T-cell (primary cell): Measurements from ENCODE around the gene ADRA2A. TPM values are rescaled to one million over a fixed set of nuclear protein-coding genes. Genes with fewer than 3 reads are reported as not detected.

Experiments used
- ATAC-seq, 4 experiments: fragments of 200-7000 bp in 3 of 4; fragments of 150-1000 bp in 1 of 4; cut with Tn5 transposase; replicated peaks in 1 of 4; 1 replicate in 3 of 4; 2 replicates in 1 of 4; pipeline ENCODE4 v1.10.0; 2021; ENCODE audit warnings: moderate library complexity in 3 of 4, mild to moderate bottlenecking in 2 of 4, moderate number of reproducible peaks in 1 of 4
- CTCF ChIA-PET, 2 donors: fragments of 300-600 bp; sonication (Branson Sonifier 250); formaldehyde crosslinking; loops; one replicate each; lab custom pipeline; 2022; ENCODE audit warnings: antibody characterized with exemption in 2 of 2; lab: Charles Lee
- POLR2A ChIA-PET, 2 donors: fragments of 300-600 bp; sonication (Branson Sonifier 250); formaldehyde crosslinking; loops; one replicate each; lab custom pipeline; 2022; ENCODE audit warnings: antibody characterized with exemption in 2 of 2; lab: Charles Lee
- DNase-seq, 35 experiments: peaks; one replicate each; pipeline versions ENCODE4 v3.0.0 to v3.0.0-alpha.2; 2013 to 2023
- H3K27ac ChIP-seq: one replicate; pipeline ENCODE4 v1.5.1; 2013; ENCODE audit warnings: low read length
- H3K27me3 ChIP-seq, 2 experiments: replicated peaks in 1 of 2; 1 replicate in 1 of 2; 2 replicates in 1 of 2; pipeline versions ENCODE4 v1.6.1 to v1.7.0; 2013; ENCODE audit warnings: low read length in 1 of 2, mixed read lengths in 1 of 2; ENCODE audit not compliant: control insufficient read depth in 2 of 2, insufficient read depth in 2 of 2; ENCODE audit errors: extremely low read depth in 1 of 2
- H3K36me3 ChIP-seq, 2 donors: 1 replicate in 1 of 2; 2 replicates in 1 of 2; pipeline versions ENCODE4 v1.6.1 to v1.7.0; 2013; ENCODE audit warnings: low read length in 1 of 2; ENCODE audit not compliant: control insufficient read depth in 2 of 2, insufficient read depth in 1 of 2; ENCODE audit errors: extremely low read depth in 1 of 2
- H3K4me1 ChIP-seq, 2 experiments: 1 replicate in 1 of 2; 2 replicates in 1 of 2; pipeline versions ENCODE4 v1.6.1 to v1.7.0; 2013; ENCODE audit warnings: low read length in 2 of 2, mixed read lengths in 1 of 2; ENCODE audit not compliant: insufficient read depth in 2 of 2, control insufficient read depth in 1 of 2; ENCODE audit errors: extremely low read depth in 1 of 2
- H3K4me3 ChIP-seq, 2 donors: 1 replicate in 1 of 2; 2 replicates in 1 of 2; pipeline versions ENCODE4 v1.5.1 to v1.7.0; 2013; ENCODE audit warnings: mild to moderate bottlenecking in 2 of 2, low read length in 1 of 2, moderate library complexity in 1 of 2; ENCODE audit not compliant: control insufficient read depth in 1 of 2; ENCODE audit errors: extremely low read depth in 1 of 2
- H3K9me3 ChIP-seq: 2 replicates; pipeline ENCODE4 v1.7.0; 2013
- H3K27ac Mint-ChIP-seq, 2 donors: one replicate each; pipeline ENCODE4 v1.8.0; 2020 to 2021; ENCODE audit warnings: mild to moderate bottlenecking in 2 of 2, mixed read lengths in 2 of 2
- H3K27me3 Mint-ChIP-seq, 2 donors: one replicate each; pipeline ENCODE4 v1.8.0; 2021 to 2022; ENCODE audit warnings: mixed read lengths in 2 of 2
- H3K36me3 Mint-ChIP-seq: one replicate; pipeline ENCODE4 v1.8.0; 2021; ENCODE audit warnings: mixed read lengths
- H3K4me1 Mint-ChIP-seq, 3 donors: one replicate each; pipeline ENCODE4 v1.8.0; 2020 to 2022; ENCODE audit warnings: mixed read lengths in 3 of 3, mild to moderate bottlenecking in 1 of 3
- H3K4me3 Mint-ChIP-seq, 3 donors: one replicate each; pipeline ENCODE4 v1.8.0; 2020 to 2022; ENCODE audit warnings: mild to moderate bottlenecking in 3 of 3, mixed read lengths in 3 of 3, moderate library complexity in 3 of 3
- H3K9me3 Mint-ChIP-seq, 3 donors: one replicate each; pipeline ENCODE4 v1.8.0; 2020 to 2022; ENCODE audit warnings: mixed read lengths in 3 of 3
- WGBS: methylation state at CpG from one replicate; pipeline ENCODE4 v1.1.5; 2013; ENCODE audit warnings: missing lambda C conversion rate; ENCODE audit not compliant: insufficient coverage; 5-methylcytosine and 5-hydroxymethylcytosine counted together
- total RNA-seq, 35 experiments: library from RNA in 6 of 35; stranded (reverse) in 6 of 35; fragments of 120-200 nt in 1 of 35; gene quantifications; one replicate each; pipeline versions ENCODE4 v1.2.1 to v1.2.4 and lab custom pipeline; 2013 to 2026

Gene ADRA2A
- total RNA-seq, 5 donors from 2014 or later (not counting 1 experiment from before 2014, with no cell fraction given), result 0.09 to 0.26 (median 0.12) TPM

DNA sequence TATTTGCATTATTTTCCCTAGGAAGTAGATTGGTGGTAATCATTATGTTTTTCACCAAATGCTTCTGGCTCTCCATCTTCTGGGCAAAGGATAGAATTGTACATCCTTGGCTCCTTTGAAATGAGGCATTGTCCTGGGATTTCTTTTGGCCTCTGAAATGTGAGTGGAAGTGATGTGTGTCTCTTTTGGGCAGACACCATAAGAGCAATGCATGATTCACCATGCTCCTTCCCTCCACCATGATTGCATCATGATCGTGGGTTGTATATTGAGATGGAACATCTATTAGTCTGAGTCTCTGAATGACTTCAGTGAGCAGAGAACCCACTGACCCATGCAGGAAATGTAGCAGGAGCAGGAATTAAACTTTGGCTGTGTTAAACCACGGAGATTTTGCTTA, 49.2 kb downstream of the ADRA2A start:
- no peaks in the 10 kb centered on the region for H3K4me1 ChIP-seq
- no peak for DNase-seq
- Mint-ChIP-seq H3K4me1 (no peaks in the 10 kb centered on the region), H3K9me3 (no peaks in the 10 kb centered on the region), H3K27ac (no peak overlapping the region), H3K4me3 (no peak overlapping the region), H3K36me3 (no peaks in the 10 kb centered on the region), H3K27me3 (peaks cover 7 to 31% of the 10 kb centered on the region in 2 donors)
- WGBS, result 33% methylated on average over 1 of the region's 2 CpGs
- ATAC-seq, result no peak
- H3K27ac ChIP-seq, result no peak overlapping the region
- peaks cover 0 to 15% of the 10 kb centered on the region in 2 experiments for H3K27me3 ChIP-seq
- no peaks in the 10 kb centered on the region for H3K36me3 ChIP-seq
- no peaks in the 10 kb centered on the region for H3K9me3 ChIP-seq
- CTCF ChIA-PET, result no interaction called here
- no peak overlapping the region for H3K4me3 ChIP-seq
- POLR2A ChIA-PET, result no interaction called here

DNA sequence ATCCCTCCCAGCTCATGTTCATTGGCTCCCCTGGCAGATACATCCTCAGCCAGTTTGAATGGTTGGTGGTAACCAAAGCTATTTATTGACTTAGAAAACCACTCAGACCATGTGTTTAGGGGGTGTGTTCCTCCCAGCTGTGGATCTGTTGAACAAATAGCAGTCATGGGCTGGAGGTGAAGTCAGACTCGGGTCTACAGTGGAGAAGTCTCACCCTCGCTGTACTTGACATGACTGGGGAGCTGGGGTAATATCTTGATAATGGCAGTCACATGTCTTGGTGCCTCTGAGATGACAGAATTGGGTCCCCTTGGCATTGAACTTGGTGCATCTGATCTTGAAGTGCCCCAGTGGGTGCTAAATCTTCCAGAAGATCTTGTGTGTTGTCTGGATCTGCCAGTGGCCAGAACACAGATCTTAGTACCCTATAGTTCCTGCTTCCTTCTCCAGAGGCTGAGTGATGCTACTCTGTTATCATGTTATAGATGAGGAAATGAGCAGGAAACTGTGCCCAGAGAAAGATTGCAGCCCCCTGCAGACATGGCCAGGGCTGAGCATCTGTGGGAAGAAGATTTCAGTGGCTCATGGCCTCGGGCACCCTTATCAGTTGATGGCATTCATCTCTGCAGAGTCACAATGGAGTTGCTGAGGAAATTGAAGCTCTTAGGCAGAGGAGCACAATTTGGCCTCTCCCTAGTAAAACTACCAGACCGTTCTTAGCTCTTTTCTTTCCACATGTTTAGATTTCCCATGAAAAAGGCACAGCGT, 50.4 kb downstream of the ADRA2A start:
- peaks cover 7 to 21% of the 10 kb centered on the region in 2 donors for H3K27me3 Mint-ChIP-seq
- H3K4me1 Mint-ChIP-seq, result no peaks in the 10 kb centered on the region
- 68% methylated on average over 2 of the region's 5 CpGs for WGBS
- no peak overlapping the region for H3K4me3 ChIP-seq
- H3K27me3 ChIP-seq, result peaks cover 0 to 15% of the 10 kb centered on the region in 2 experiments
- ChIA-PET POLR2A (no interaction called here), CTCF (no interaction called here)
- no peak overlapping the region for H3K27ac ChIP-seq
- H3K9me3 ChIP-seq, result no peaks in the 10 kb centered on the region
- H3K27ac Mint-ChIP-seq, result no peak overlapping the region
- H3K4me1 ChIP-seq, result no peaks in the 10 kb centered on the region
- ATAC-seq (no peak), DNase-seq (no peak)
- H3K4me3 Mint-ChIP-seq, result no peak overlapping the region
- no peaks in the 10 kb centered on the region for H3K9me3 Mint-ChIP-seq
- no peaks in the 10 kb centered on the region for H3K36me3 ChIP-seq
- H3K36me3 Mint-ChIP-seq, result no peaks in the 10 kb centered on the region

DNA sequence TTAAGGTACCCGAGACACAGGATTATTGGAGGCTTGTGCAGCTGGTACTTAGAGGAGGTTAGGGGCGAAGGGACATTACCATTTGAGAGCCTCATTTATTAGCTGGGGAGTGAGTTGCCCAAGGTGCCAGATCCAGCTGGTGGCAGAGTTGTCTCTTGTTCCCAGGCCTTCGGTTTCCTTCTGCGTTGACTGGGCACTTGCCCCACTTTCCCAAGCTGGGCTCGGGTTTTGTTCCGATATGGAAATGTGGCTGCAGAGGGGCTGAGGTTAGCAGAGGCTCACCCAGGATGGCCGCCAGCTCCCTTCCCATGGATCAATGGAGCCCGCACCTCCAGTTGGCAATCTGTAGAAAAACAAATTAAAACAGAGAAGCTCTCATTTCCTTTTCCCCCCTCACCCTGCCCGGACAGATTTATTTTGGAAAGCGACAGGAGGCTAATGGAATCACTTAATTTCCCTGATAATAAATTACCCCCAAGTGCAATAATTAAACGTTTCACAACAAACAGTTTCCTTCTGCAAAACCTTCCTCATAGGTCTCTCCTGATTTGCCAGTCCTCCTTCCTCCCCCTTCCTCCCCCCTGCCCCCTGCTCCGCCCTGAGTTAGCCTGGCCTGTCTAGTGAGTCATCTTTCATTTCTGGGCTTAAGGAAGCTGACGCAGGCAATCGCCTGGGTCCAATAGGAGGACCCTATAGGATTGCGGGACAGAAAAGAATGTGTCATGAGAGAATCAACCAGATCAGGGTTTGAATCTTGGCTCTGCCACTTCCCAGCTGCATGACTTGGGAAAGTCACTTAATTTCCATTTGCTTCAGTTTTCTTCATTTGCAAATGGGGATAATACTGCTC, 51.7 kb downstream of the ADRA2A start:
- no peaks in the 10 kb centered on the region for H3K4me1 Mint-ChIP-seq
- Histone ChIP-seq H3K9me3 (no peaks in the 10 kb centered on the region), H3K36me3 (no peaks in the 10 kb centered on the region), H3K4me3 (no peak overlapping the region), H3K27ac (no peak overlapping the region), H3K4me1 (no peaks in the 10 kb centered on the region), H3K27me3 (peaks cover 0 to 15% of the 10 kb centered on the region in 2 experiments)
- no peaks in the 10 kb centered on the region for H3K9me3 Mint-ChIP-seq
- no peak overlapping the region for H3K4me3 Mint-ChIP-seq
- H3K27me3 Mint-ChIP-seq, result peaks cover 7 to 21% of the 10 kb centered on the region in 2 donors
- ChIA-PET POLR2A (interaction anchor here in 1 of 2 donors (0.6 kb wide), 1 partner anchor 271 kb away, joined by 3 read pairs; no protein-coding TSS in a partner anchor), CTCF (interaction anchor here in 1 of 2 donors (0.6 kb wide), 1 partner anchor 380 kb away, joined by 4 read pairs; no protein-coding TSS in a partner anchor)
- DNase-seq, result no peak
- no peaks in the 10 kb centered on the region for H3K36me3 Mint-ChIP-seq
- 72% methylated on average over 10 of the region's 15 CpGs for WGBS
- ATAC-seq, result no peak
- no peak overlapping the region for H3K27ac Mint-ChIP-seq

DNA sequence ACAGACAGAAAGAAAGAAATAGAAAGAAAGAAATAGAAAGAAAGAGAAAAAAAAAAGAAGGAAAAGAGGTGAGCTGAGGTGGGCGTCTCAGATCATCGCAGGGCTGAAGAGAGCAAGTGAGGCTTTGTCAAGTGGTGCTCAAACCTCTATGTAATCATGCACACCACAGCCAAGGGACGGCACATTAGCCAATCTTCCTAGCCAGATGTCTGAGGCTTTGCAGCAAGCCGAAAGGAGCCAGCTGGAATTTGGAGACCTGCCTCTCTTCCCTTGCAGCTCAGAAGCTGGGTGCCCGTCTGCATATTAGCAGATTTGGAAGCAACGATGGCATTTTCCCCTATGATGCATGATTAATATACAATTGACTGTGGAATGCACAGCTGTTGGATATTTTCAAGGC, 52.5 kb downstream of the ADRA2A start:
- H3K9me3 ChIP-seq, result no peaks in the 10 kb centered on the region
- Mint-ChIP-seq H3K4me1 (no peaks in the 10 kb centered on the region), H3K27me3 (peaks cover 5 to 24% of the 10 kb centered on the region in 2 donors)

DNA sequence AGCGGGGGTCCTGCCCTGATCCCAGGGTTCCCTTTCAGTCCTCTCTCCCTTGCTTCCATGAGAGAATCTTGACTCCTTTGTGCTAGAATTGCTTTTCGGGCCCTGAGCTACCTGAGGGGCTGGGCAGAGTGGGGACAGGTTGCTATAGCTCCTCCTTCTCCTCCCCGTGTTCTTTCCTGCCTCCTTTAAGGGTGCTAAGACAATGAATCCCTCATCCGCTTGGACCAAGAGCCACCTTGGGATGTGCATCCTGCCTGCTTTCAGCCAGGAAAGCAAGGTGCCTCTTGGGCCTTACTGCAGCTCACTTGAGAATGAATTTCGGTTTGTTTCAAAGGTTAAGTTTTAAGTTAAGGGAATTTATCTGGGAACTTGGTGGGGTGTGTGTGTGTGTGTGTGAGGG, 53.6 kb downstream of the ADRA2A start:
- H3K4me3 Mint-ChIP-seq, result no peak overlapping the region
- no peaks in the 10 kb centered on the region for H3K9me3 Mint-ChIP-seq
- ATAC-seq (no peak), DNase-seq (no peak)
- H3K4me3 ChIP-seq, result no peak overlapping the region
- H3K27ac ChIP-seq, result no peak overlapping the region
- H3K4me1 ChIP-seq, result no peaks in the 10 kb centered on the region
- no peak overlapping the region for H3K27ac Mint-ChIP-seq
- peaks cover 0 to 9% of the 10 kb centered on the region in 2 experiments for H3K27me3 ChIP-seq
- no peaks in the 10 kb centered on the region for H3K36me3 Mint-ChIP-seq
- H3K36me3 ChIP-seq, result no peaks in the 10 kb centered on the region
- WGBS, result 90% methylated on average over 1 of the region's 5 CpGs
- ChIA-PET CTCF (interaction anchor here in 1 of 2 donors (0.5 kb wide), 1 partner anchor 132 kb away, joined by 3 read pairs; no protein-coding TSS in a partner anchor), POLR2A (interaction anchor here in 1 of 2 donors (0.6 kb wide), 1 partner anchor 237 kb away, joined by 3 read pairs; no protein-coding TSS in a partner anchor)
- H3K27me3 Mint-ChIP-seq, result peaks cover 9 to 21% of the 10 kb centered on the region in 2 donors
- H3K4me1 Mint-ChIP-seq, result no peaks in the 10 kb centered on the region
- H3K9me3 ChIP-seq, result no peaks in the 10 kb centered on the region

More for the DNA sequence above, 52.5 kb downstream of the ADRA2A start:
- no peak overlapping the region for H3K4me3 ChIP-seq
- no peaks in the 10 kb centered on the region for H3K4me1 ChIP-seq
- no peak for DNase-seq
- CTCF ChIA-PET, result interaction anchor here in 1 of 2 donors (0.6 kb wide), 1 partner anchor 381 kb away, joined by 4 read pairs; no protein-coding TSS in a partner anchor
- H3K27ac ChIP-seq, result no peak overlapping the region
- no peak overlapping the region for H3K27ac Mint-ChIP-seq
- no peak for ATAC-seq
- POLR2A ChIA-PET, result no interaction called here
- H3K36me3 ChIP-seq, result no peaks in the 10 kb centered on the region
- no peaks in the 10 kb centered on the region for H3K9me3 Mint-ChIP-seq
- no CpG with 5 or more reads among the region's 6 CpGs for WGBS
- H3K27me3 ChIP-seq, result peaks cover 0 to 13% of the 10 kb centered on the region in 2 experiments
- H3K4me3 Mint-ChIP-seq, result no peak overlapping the region
- H3K36me3 Mint-ChIP-seq, result no peaks in the 10 kb centered on the region
